Measurements from ENCODE around the gene LIX1. TPM values are rescaled to one million over a fixed set of nuclear protein-coding genes. Genes with fewer than 3 reads are reported as not detected.

LIX1 gene
- total RNA-seq, 1 experiment from 2014 or later = 4.1 TPM

DNA sequence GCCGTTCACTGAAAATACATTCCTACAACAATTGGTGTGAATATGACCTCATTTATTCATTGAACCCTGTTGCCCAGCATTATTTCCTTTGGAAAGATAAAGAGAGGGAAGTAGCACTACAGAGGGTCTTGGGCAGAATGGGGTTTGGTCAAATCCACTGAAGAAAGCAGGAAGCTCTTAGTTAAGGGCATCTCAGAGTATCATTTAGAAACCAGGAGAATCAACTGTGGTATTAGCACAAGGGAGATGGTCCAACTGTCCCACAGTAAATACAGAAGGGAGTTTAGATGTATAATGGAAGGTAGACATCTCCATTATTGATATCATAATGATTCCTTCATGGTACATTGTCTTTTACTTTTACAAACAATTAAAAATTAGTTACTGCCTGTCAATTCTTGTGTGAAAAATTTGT, 47.1 kb downstream of the LIX1 start:
- intact Hi-C loops (cut with micrococcal nuclease; ENCODE audit: unreplicated experiment) = loop anchor here (5.0 kb wide), 1 partner anchor 47 kb away; the partner anchor contains the start of gene LIX1
- Mint-ChIP-seq H3K9me3 (ENCODE audit: unreplicated experiment) (peaks cover 10% of the 10 kb centered on the region), H3K27me3 (ENCODE audit: insufficient read depth, unreplicated experiment) (no peaks in the 10 kb centered on the region), H3K27ac (ENCODE audit: unreplicated experiment) (no peak overlapping the region), H3K36me3 (ENCODE audit: insufficient read depth, unreplicated experiment) (no peaks in the 10 kb centered on the region), H3K4me1 (ENCODE audit: low read depth, unreplicated experiment) (peaks cover 11% of the 10 kb centered on the region), H3K4me3 (ENCODE audit: unreplicated experiment) (no peak overlapping the region)
- H3K4me1 ChIP-seq = peaks cover 15% of the 10 kb centered on the region
- POLR2A ChIA-PET = no interaction called here
- H3K9me3 ChIP-seq = no peaks in the 10 kb centered on the region
- no peak for DNase-seq
- H3K4me3 ChIP-seq (ENCODE audit: low read depth, low read length) = no peak overlapping the region
- no peaks in the 10 kb centered on the region for H3K27me3 ChIP-seq (replicated peaks; ENCODE audit: control insufficient read depth, insufficient read depth, low read length)
- CTCF ChIA-PET = no interaction called here
- TF ChIP-seq, protein P1, sequence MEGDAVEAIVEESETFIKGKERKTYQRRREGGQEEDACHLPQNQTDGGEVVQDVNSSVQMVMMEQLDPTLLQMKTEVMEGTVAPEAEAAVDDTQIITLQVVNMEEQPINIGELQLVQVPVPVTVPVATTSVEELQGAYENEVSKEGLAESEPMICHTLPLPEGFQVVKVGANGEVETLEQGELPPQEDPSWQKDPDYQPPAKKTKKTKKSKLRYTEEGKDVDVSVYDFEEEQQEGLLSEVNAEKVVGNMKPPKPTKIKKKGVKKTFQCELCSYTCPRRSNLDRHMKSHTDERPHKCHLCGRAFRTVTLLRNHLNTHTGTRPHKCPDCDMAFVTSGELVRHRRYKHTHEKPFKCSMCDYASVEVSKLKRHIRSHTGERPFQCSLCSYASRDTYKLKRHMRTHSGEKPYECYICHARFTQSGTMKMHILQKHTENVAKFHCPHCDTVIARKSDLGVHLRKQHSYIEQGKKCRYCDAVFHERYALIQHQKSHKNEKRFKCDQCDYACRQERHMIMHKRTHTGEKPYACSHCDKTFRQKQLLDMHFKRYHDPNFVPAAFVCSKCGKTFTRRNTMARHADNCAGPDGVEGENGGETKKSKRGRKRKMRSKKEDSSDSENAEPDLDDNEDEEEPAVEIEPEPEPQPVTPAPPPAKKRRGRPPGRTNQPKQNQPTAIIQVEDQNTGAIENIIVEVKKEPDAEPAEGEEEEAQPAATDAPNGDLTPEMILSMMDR (IDR thresholded peaks at IDR 0.05; ENCODE audit: insufficient read depth in 1 of 2, low read depth in 1 of 2, low read length in 1 of 2, severe bottlenecking in 1 of 2, unreplicated experiment in 1 of 2) = no peak
- no TSS peak for BruUV-seq (replicated peaks)
- no peaks in the 10 kb centered on the region for H3K36me3 ChIP-seq (ENCODE audit: control insufficient read depth, insufficient read depth, low read length)

DNA sequence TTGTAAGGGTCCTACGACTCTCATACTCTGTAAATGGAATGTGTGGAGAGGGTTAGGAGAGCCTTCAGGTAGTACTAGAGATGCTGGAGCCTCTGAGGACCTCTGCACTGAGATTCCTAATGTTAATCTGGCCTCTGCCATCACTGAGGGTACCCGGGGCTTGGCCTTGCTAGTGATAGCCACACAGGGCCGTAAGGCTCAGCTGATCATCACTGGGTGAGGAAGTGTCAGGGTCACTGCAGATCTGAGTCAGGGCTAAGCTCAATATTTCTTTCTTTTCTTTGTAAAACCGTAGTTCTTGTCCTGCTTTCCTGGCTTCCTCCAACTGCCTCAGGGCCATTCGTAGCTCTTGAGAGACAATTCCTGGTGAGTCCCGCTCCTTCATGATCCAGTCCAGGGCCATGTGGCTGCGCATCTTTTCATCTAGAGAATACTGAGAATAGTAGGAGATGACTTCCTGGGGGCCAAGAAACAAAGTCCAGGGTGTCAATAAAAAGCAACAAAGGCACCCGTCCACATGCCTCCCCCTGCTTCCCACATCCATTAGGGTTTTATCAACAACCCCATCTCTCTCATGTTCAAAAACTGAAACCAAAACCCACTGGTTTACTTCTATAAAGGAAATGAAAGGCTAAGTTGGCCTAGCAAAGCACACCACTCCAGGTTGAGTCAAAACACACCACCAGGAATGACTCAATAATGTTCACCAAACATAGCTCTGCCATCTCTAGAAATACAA, 47.7 kb downstream of the LIX1 start:
- POLR2A ChIA-PET = no interaction called here
- no peaks in the 10 kb centered on the region for H3K36me3 Mint-ChIP-seq (ENCODE audit: insufficient read depth, unreplicated experiment)
- peaks cover 15% of the 10 kb centered on the region for H3K4me1 ChIP-seq
- no peak overlapping the region for H3K4me3 Mint-ChIP-seq (ENCODE audit: unreplicated experiment)
- H3K4me3 ChIP-seq (ENCODE audit: low read depth, low read length) = no peak overlapping the region
- no peaks in the 10 kb centered on the region for H3K27me3 ChIP-seq (replicated peaks; ENCODE audit: control insufficient read depth, insufficient read depth, low read length)
- CTCF ChIA-PET = no interaction called here
- no peaks in the 10 kb centered on the region for H3K27me3 Mint-ChIP-seq (ENCODE audit: insufficient read depth, unreplicated experiment)
- peaks cover 11% of the 10 kb centered on the region for H3K4me1 Mint-ChIP-seq (ENCODE audit: low read depth, unreplicated experiment)
- intact Hi-C loops (cut with micrococcal nuclease; ENCODE audit: unreplicated experiment) = loop anchor here (5.0 kb wide), 1 partner anchor 48 kb away; the partner anchor contains the start of gene LIX1
- H3K27ac Mint-ChIP-seq (ENCODE audit: unreplicated experiment) = no peak overlapping the region
- peaks cover 4% of the 10 kb centered on the region for H3K9me3 Mint-ChIP-seq (ENCODE audit: unreplicated experiment)
- H3K36me3 ChIP-seq (ENCODE audit: control insufficient read depth, insufficient read depth, low read length) = no peaks in the 10 kb centered on the region
- TF ChIP-seq, protein P1 (IDR thresholded peaks at IDR 0.05; ENCODE audit: insufficient read depth in 1 of 2, low read depth in 1 of 2, low read length in 1 of 2, severe bottlenecking in 1 of 2, unreplicated experiment in 1 of 2) = no peak
- no peak for DNase-seq
- H3K9me3 ChIP-seq = no peaks in the 10 kb centered on the region
- no TSS peak for BruUV-seq (replicated peaks)

DNA sequence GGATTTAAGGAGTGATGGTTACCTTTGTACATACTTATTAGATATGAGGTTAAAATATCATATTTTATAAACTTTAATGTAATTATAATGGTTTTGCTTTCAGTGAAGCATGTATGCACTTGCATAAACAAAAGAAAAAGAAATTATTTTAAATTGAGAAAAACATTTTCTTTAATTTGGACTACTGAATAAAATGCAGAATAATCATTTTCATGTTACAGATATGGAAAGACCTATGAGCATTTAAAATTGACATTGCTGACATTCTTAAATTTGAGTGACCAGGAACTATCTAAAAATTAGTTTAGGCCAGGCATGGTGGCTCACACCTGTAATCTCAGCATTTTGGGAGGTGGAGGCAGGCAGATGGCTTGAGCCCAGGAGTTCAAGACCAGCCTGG, 49.2 kb downstream of the LIX1 start:
- POLR2A ChIA-PET = no interaction called here
- intact Hi-C loops (cut with micrococcal nuclease; ENCODE audit: unreplicated experiment) = loop anchor here (2.0 kb wide), 1 partner anchor 14 kb away; no protein-coding TSS in a partner anchor
- no peak overlapping the region for H3K27ac Mint-ChIP-seq (ENCODE audit: unreplicated experiment)
- Histone ChIP-seq H3K4me3 (ENCODE audit: low read depth, low read length) (no peak overlapping the region), H3K36me3 (ENCODE audit: control insufficient read depth, insufficient read depth, low read length) (no peaks in the 10 kb centered on the region), H3K4me1 (peaks cover 15% of the 10 kb centered on the region), H3K27me3 (replicated peaks; ENCODE audit: control insufficient read depth, insufficient read depth, low read length) (no peaks in the 10 kb centered on the region), H3K9me3 (no peaks in the 10 kb centered on the region)
- TF ChIP-seq, protein P1 (IDR thresholded peaks at IDR 0.05; ENCODE audit: insufficient read depth in 1 of 2, low read depth in 1 of 2, low read length in 1 of 2, severe bottlenecking in 1 of 2, unreplicated experiment in 1 of 2) = no peak
- CTCF ChIA-PET = no interaction called here
- no peak for DNase-seq
- BruUV-seq (replicated peaks) = no TSS peak
- H3K9me3 Mint-ChIP-seq (ENCODE audit: unreplicated experiment) = no peaks in the 10 kb centered on the region
- H3K27me3 Mint-ChIP-seq (ENCODE audit: insufficient read depth, unreplicated experiment) = no peaks in the 10 kb centered on the region
- H3K4me3 Mint-ChIP-seq (ENCODE audit: unreplicated experiment) = no peak overlapping the region
- H3K36me3 Mint-ChIP-seq (ENCODE audit: insufficient read depth, unreplicated experiment) = no peaks in the 10 kb centered on the region
- H3K4me1 Mint-ChIP-seq (ENCODE audit: low read depth, unreplicated experiment) = peaks cover 18% of the 10 kb centered on the region

Data from Caco-2 (cell line).